ENCODE results near the gene RPL10. TPM values are rescaled to one million over a fixed set of nuclear protein-coding genes. Genes with fewer than 3 reads are reported as not detected.

RPL10 gene
- polyA plus RNA-seq, 1 donor (not counting 4 experiments of a cell fraction or from before 2014, with no cell fraction given) = 2,926 TPM

GRCh38 chrX:154357205-154357604, 41.0 kb upstream of the RPL10 start:
- no peak overlapping the region for H3K27ac ChIP-seq (ENCODE audit: control insufficient read depth, insufficient read depth, low read length)
- H4K20me1 ChIP-seq (ENCODE audit: control insufficient read depth, extremely low read depth, insufficient read depth, low read length) = peaks cover 41% of the 10 kb centered on the region
- H3K9me1 ChIP-seq (ENCODE audit: control insufficient read depth, extremely low read depth, insufficient read depth, low read length) = no peaks in the 10 kb centered on the region
- no peak overlapping the region for H3K4me3 ChIP-seq (ENCODE audit: control insufficient read depth in 2 of 3, extremely low read depth in 1 of 3, insufficient read depth in 2 of 3, low read depth in 1 of 3, low read length in 3 of 3)
- H3K9me3 ChIP-seq (ENCODE audit: control insufficient read depth, low read depth, low read length) = no peaks in the 10 kb centered on the region
- H3K4me2 ChIP-seq (ENCODE audit: control insufficient read depth, extremely low read depth, insufficient read depth, low read depth, low read length) = no peak overlapping the region
- DNase-seq (ENCODE audit: low read depth, low spot score) = no peak
- H3K27me3 ChIP-seq (ENCODE audit: control insufficient read depth, extremely low read depth, insufficient read depth, low read length) = no peaks in the 10 kb centered on the region
- no peaks in the 10 kb centered on the region for H3K4me1 ChIP-seq (ENCODE audit: control insufficient read depth, extremely low read depth, insufficient read depth, low read length)
- no peak for TF ChIP-seq CTCF (optimal IDR thresholded peaks at IDR 0.05 in 1 of 3, IDR thresholded peaks at IDR 0.05 in 1 of 3, conservative IDR thresholded peaks at IDR 0.05 in 1 of 3; ENCODE audit: extremely low read depth in 1 of 3, insufficient read depth in 2 of 3, low read length in 3 of 3)
- no peak for TF ChIP-seq EZH2 (IDR thresholded peaks at IDR 0.05; ENCODE audit: low read length)
- no peak overlapping the region for H2AFZ ChIP-seq (ENCODE audit: control insufficient read depth, low read length)
- no peak for FAIRE-seq
- peaks cover 41% of the 10 kb centered on the region for H3K79me2 ChIP-seq (ENCODE audit: control insufficient read depth, insufficient read depth, low read length)
- dilution Hi-C loops (cut with MboI; ENCODE audit: extremely low pct_ligation_motif_present, low sequenced_read_pairs) = no loop called here
- peaks cover 19 to 28% of the 10 kb centered on the region in 2 experiments for H3K36me3 ChIP-seq (ENCODE audit: control insufficient read depth in 2 of 2, extremely low read depth in 1 of 2, insufficient read depth in 2 of 2, low read length in 2 of 2)
- H3K9ac ChIP-seq (ENCODE audit: control insufficient read depth, extremely low read depth, insufficient read depth, low read length) = no peak overlapping the region

- H3K9ac ChIP-seq (ENCODE audit: control insufficient read depth, extremely low read depth, insufficient read depth, low read length) = no peak overlapping the region
- H3K9me1 ChIP-seq (ENCODE audit: control insufficient read depth, extremely low read depth, insufficient read depth, low read length) = no peaks in the 10 kb centered on the region
- H3K79me2 ChIP-seq (ENCODE audit: control insufficient read depth, insufficient read depth, low read length) = peaks cover 46% of the 10 kb centered on the region
- no peak overlapping the region for H3K4me2 ChIP-seq (ENCODE audit: control insufficient read depth, extremely low read depth, insufficient read depth, low read depth, low read length)
- FAIRE-seq (no peak), DNase-seq (ENCODE audit: low read depth, low spot score) (no peak)
- peaks cover 18 to 28% of the 10 kb centered on the region in 2 experiments for H3K36me3 ChIP-seq (ENCODE audit: control insufficient read depth in 2 of 2, extremely low read depth in 1 of 2, insufficient read depth in 2 of 2, low read length in 2 of 2)
- dilution Hi-C loops (cut with MboI; ENCODE audit: extremely low pct_ligation_motif_present, low sequenced_read_pairs) = no loop called here
- no peaks in the 10 kb centered on the region for H3K9me3 ChIP-seq (ENCODE audit: control insufficient read depth, low read depth, low read length)
- no peak overlapping the region for H2AFZ ChIP-seq (ENCODE audit: control insufficient read depth, low read length)
- no peaks in the 10 kb centered on the region for H3K4me1 ChIP-seq (ENCODE audit: control insufficient read depth, extremely low read depth, insufficient read depth, low read length)
- TF ChIP-seq EZH2 (IDR thresholded peaks at IDR 0.05; ENCODE audit: low read length) = no peak
- TF ChIP-seq CTCF (optimal IDR thresholded peaks at IDR 0.05 in 1 of 3, IDR thresholded peaks at IDR 0.05 in 1 of 3, conservative IDR thresholded peaks at IDR 0.05 in 1 of 3; ENCODE audit: extremely low read depth in 1 of 3, insufficient read depth in 2 of 3, low read length in 3 of 3) = no peak
- no peaks in the 10 kb centered on the region for H3K27me3 ChIP-seq (ENCODE audit: control insufficient read depth, extremely low read depth, insufficient read depth, low read length)
- H3K4me3 ChIP-seq (ENCODE audit: control insufficient read depth in 2 of 3, extremely low read depth in 1 of 3, insufficient read depth in 2 of 3, low read depth in 1 of 3, low read length in 3 of 3) = no peak overlapping the region
- H4K20me1 ChIP-seq (ENCODE audit: control insufficient read depth, extremely low read depth, insufficient read depth, low read length) = peaks cover 44% of the 10 kb centered on the region
- no peak overlapping the region for H3K27ac ChIP-seq (ENCODE audit: control insufficient read depth, insufficient read depth, low read length)
These were observed 40.2 kb upstream of the RPL10 start for GRCh38 chrX:154358011-154358410.

Measured in keratinocyte (primary cell).